ENCODE results near the gene CD248.

The CD248 gene

GRCh38 chr11:66336234-66337102 is 19.6 kb upstream of the CD248 start, which contains the start of gene RIN1:
RIN1 (minus strand) TSS chr11:66336434; CDS start chr11:66336402, 32 bp downstream.
- no peaks in the 10 kb centered on the region; the same call in 1 of the 2 replicates for H3K36me3 ChIP-seq (ENCODE audit: insufficient read depth, low read length)
- H3K9me3 ChIP-seq (ENCODE audit: control insufficient read depth, insufficient read depth, low read length) = no peaks in the 10 kb centered on the region
- H3K9ac ChIP-seq (ENCODE audit: low read depth, low read length) = peak within 1 kb of the TSS; percentile 58
- no peaks in the 10 kb centered on the region; the same call in 1 of the 2 replicates for H3K4me1 ChIP-seq (ENCODE audit: insufficient read depth, low read length)

- no peaks in the 10 kb centered on the region for H3K9me3 ChIP-seq (ENCODE audit: control insufficient read depth, insufficient read depth, low read length)
- peak overlapping the region; percentile 58 for H3K9ac ChIP-seq (ENCODE audit: low read depth, low read length)
- H3K4me1 ChIP-seq (ENCODE audit: insufficient read depth, low read length) = no peaks in the 10 kb centered on the region; the same call in 1 of the 2 replicates
- H3K36me3 ChIP-seq (ENCODE audit: insufficient read depth, low read length) = no peaks in the 10 kb centered on the region
Observed at GRCh38 chr11:66335531-66336233, 18.8 kb upstream of the CD248 start.

GRCh38 chr11:66334605-66335442 is 18.0 kb upstream of the CD248 start:
- no peaks in the 10 kb centered on the region for H3K9me3 ChIP-seq (ENCODE audit: control insufficient read depth, insufficient read depth, low read length)
- H3K9ac ChIP-seq (ENCODE audit: low read depth, low read length) = peak overlapping the region; percentile 58; the same call in 1 of the 2 replicates
- no peaks in the 10 kb centered on the region for H3K36me3 ChIP-seq (ENCODE audit: insufficient read depth, low read length)
- H3K4me1 ChIP-seq (ENCODE audit: insufficient read depth, low read length) = no peaks in the 10 kb centered on the region; the same call in 1 of the 2 replicates

- Histone ChIP-seq H3K9ac (ENCODE audit: low read depth, low read length) (no peak overlapping the region), H3K9me3 (ENCODE audit: control insufficient read depth, insufficient read depth, low read length) (no peaks in the 10 kb centered on the region), H3K36me3 (ENCODE audit: insufficient read depth, low read length) (no peaks in the 10 kb centered on the region), H3K4me1 (ENCODE audit: insufficient read depth, low read length) (no peaks in the 10 kb centered on the region; the same call in 1 of the 2 replicates)
Observed at GRCh38 chr11:66333896-66334604, 17.2 kb upstream of the CD248 start.

DNA sequence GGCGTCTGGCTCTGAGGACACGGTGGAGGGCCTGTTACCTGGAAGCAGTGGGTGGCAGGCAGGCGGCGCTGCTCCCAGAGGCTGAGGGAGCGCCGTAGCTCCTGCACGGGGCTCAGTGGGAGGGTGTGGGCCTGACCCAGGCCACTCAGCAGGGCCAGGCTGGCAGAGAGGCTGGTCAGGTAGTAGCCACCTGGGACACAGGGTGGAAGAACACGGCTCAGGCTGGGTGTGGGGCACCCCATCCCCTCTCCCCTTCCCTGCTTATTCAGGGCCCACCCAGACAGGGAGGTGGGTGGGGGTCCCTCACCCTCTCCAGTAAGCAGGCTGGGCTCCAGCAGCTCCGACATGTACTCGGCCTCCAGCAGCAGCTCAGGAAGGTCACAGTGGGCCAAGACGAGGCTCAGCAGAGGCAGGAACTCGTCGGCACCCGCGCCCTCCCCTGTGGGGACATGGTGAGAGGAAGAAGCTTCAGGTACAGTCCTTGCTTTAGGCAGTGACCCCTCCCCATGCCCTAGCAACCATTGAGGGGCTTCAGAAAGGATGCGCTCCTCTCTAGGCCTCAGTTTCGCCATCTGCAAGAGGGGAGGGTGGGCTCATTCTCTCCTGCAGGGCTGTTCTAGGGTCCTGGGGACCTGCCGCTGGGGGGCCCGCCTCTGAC is 16.5 kb upstream of the CD248 start:
- Histone ChIP-seq H3K36me3 (ENCODE audit: insufficient read depth, low read length) (no peaks in the 10 kb centered on the region), H3K9ac (ENCODE audit: low read depth, low read length) (no peak overlapping the region), H3K9me3 (ENCODE audit: control insufficient read depth, insufficient read depth, low read length) (no peaks in the 10 kb centered on the region), H3K4me1 (ENCODE audit: insufficient read depth, low read length) (no peaks in the 10 kb centered on the region; the same call in 1 of the 2 replicates)

GRCh38 chr11:66332371-66333219 is 15.8 kb upstream of the CD248 start:
- H3K9ac ChIP-seq (ENCODE audit: low read depth, low read length) = no peak overlapping the region
- H3K4me1 ChIP-seq (ENCODE audit: insufficient read depth, low read length) = peaks cover 6% of the 10 kb centered on the region; the same call in 1 of the 2 replicates
- H3K9me3 ChIP-seq (ENCODE audit: control insufficient read depth, insufficient read depth, low read length) = no peaks in the 10 kb centered on the region
- H3K36me3 ChIP-seq (ENCODE audit: insufficient read depth, low read length) = no peaks in the 10 kb centered on the region

- no peak overlapping the region for H3K9ac ChIP-seq (ENCODE audit: low read depth, low read length)
- H3K4me1 ChIP-seq (ENCODE audit: insufficient read depth, low read length) = peaks cover 7% of the 10 kb centered on the region; the same call in 1 of the 2 replicates
- no peaks in the 10 kb centered on the region for H3K9me3 ChIP-seq (ENCODE audit: control insufficient read depth, insufficient read depth, low read length)
- H3K36me3 ChIP-seq (ENCODE audit: insufficient read depth, low read length) = no peaks in the 10 kb centered on the region
Observed at GRCh38 chr11:66331542-66332370, 14.9 kb upstream of the CD248 start.

- Histone ChIP-seq H3K36me3 (ENCODE audit: insufficient read depth, low read length) (no peaks in the 10 kb centered on the region), H3K9me3 (ENCODE audit: control insufficient read depth, insufficient read depth, low read length) (no peaks in the 10 kb centered on the region), H3K4me1 (ENCODE audit: insufficient read depth, low read length) (peaks cover 13% of the 10 kb centered on the region; the same call in 1 of the 2 replicates), H3K9ac (ENCODE audit: low read depth, low read length) (no peak overlapping the region)
Observed at GRCh38 chr11:66330931-66331330, 14.1 kb upstream of the CD248 start.

GRCh38 chr11:66329165-66329673 is 12.4 kb upstream of the CD248 start:
- Histone ChIP-seq H3K9ac (ENCODE audit: low read depth, low read length) (no peak overlapping the region), H3K4me1 (ENCODE audit: insufficient read depth, low read length) (peaks cover 29% of the 10 kb centered on the region), H3K9me3 (ENCODE audit: control insufficient read depth, insufficient read depth, low read length) (no peaks in the 10 kb centered on the region), H3K36me3 (ENCODE audit: insufficient read depth, low read length) (no peaks in the 10 kb centered on the region)

GRCh38 chr11:66328302-66329144 is 11.7 kb upstream of the CD248 start:
- H3K9me3 ChIP-seq (ENCODE audit: control insufficient read depth, insufficient read depth, low read length) = no peaks in the 10 kb centered on the region
- peak overlapping the region; percentile 28 for H3K9ac ChIP-seq (ENCODE audit: low read depth, low read length)
- H3K36me3 ChIP-seq (ENCODE audit: insufficient read depth, low read length) = no peaks in the 10 kb centered on the region
- H3K4me1 ChIP-seq (ENCODE audit: insufficient read depth, low read length) = peaks cover 30% of the 10 kb centered on the region

DNA sequence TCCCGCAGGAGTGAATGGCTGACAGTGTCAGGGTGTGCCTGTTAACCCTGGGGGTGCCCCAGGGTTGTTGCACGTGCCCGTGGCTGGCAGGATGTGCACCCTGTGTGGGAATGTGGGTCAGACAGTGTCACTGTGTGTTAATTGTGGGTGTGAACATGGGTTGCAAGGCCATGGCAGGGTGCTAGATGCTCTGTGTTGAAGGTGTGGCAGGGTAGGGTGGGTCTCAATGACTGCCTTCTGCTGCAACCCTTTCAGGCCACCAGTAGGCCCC is 11.1 kb upstream of the CD248 start:
- Histone ChIP-seq H3K4me1 (ENCODE audit: insufficient read depth, low read length) (peaks cover 30% of the 10 kb centered on the region), H3K9me3 (ENCODE audit: control insufficient read depth, insufficient read depth, low read length) (no peaks in the 10 kb centered on the region), H3K9ac (ENCODE audit: low read depth, low read length) (no peak overlapping the region), H3K36me3 (ENCODE audit: insufficient read depth, low read length) (no peaks in the 10 kb centered on the region)
